GM12878 (cell line): Measurements from ENCODE around the gene RER1. TPM values are rescaled to one million over a fixed set of nuclear protein-coding genes. Genes with fewer than 3 reads are reported as not detected.

Experiments
- ATAC-seq: fragments of 200-7000 bp; cut with Tn5 transposase; 3 replicates; pipeline ENCODE4 v1.9.1; 2020; ENCODE audit warnings: mild to moderate bottlenecking, moderate library complexity
- BruUV-seq: library from RNA; stranded (reverse); fragments of 400-500 nt; replicated peaks from 2 replicates; lab custom pipeline; 2021; lab: Mats Ljungman, UMichigan
- CTCF ChIA-PET: fragments of 300-600 bp; sonication (Branson Sonifier 250); formaldehyde crosslinking; extraction: SDS; loops from one replicate; lab custom pipeline; 2021; ENCODE audit warnings: inconsistent platforms; lab: Yijun Ruan, JAX
- POLR2A ChIA-PET: fragments of 350-600 bp; formaldehyde crosslinking; extraction: SDS; loops from one replicate; lab custom pipeline; 2021; ENCODE audit warnings: inconsistent platforms; lab: Charles Lee
- RAD21 ChIA-PET: fragments of 300-600 bp; sonication (Branson Sonifier 250); formaldehyde crosslinking; loops from one replicate; lab custom pipeline; 2023; ENCODE audit warnings: antibody characterized with exemption; ENCODE audit not compliant: unreplicated experiment; lab: Charles Lee
- SMC1A ChIA-PET: fragments of 300-600 bp; sonication (Branson Sonifier 250); formaldehyde crosslinking; loops from one replicate; lab custom pipeline; 2023; ENCODE audit not compliant: unreplicated experiment, uncharacterized antibody; lab: Charles Lee
- DNase-seq: peaks from one replicate; pipeline ENCODE4 v3.0.0-alpha.2; 2011; ENCODE audit warnings: low read depth, low spot score
- FAIRE-seq: peaks from 3 replicates; lab custom pipeline; 2011; peaks lifted over from hg19 to GRCh38; lab: Jason Lieb, UNC
- H2AFZ ChIP-seq: 2 replicates; pipeline ENCODE4 v1.6.0; 2011; ENCODE audit warnings: low read depth, low read length, control low read depth; ENCODE audit not compliant: control insufficient read depth
- H3K27ac ChIP-seq: 2 replicates; pipeline ENCODE4 v1.5.1; 2011; ENCODE audit warnings: control low read depth; ENCODE audit not compliant: control insufficient read depth, insufficient read depth
- H3K27me3 ChIP-seq, 2 experiments: replicated peaks in 1 of 2; 2 replicates each; pipeline versions ENCODE4 v1.6.0 to v1.6.1; 2011; ENCODE audit warnings: low read length in 1 of 2; ENCODE audit not compliant: control insufficient read depth in 2 of 2, insufficient read depth in 2 of 2
- H3K36me3 ChIP-seq, 2 experiments: 2 replicates each; pipeline ENCODE4 v1.5.1; 2011; ENCODE audit warnings: low read length in 1 of 2; ENCODE audit not compliant: control insufficient read depth in 2 of 2, insufficient read depth in 2 of 2
- H3K4me1 ChIP-seq: 2 replicates; pipeline ENCODE4 v1.6.1; 2011; ENCODE audit warnings: mild to moderate bottlenecking, low read length, moderate library complexity, mixed read lengths; ENCODE audit not compliant: control insufficient read depth, insufficient read depth
- H3K4me2 ChIP-seq: 2 replicates; pipeline ENCODE4 v1.6.0; 2011; ENCODE audit warnings: control low read depth; ENCODE audit not compliant: control insufficient read depth, insufficient read depth
- H3K4me3 ChIP-seq: fragments of 200-600 bp; sonication (generic); 2 replicates; pipeline ENCODE4 v1.5.1; 2016
- H3K79me2 ChIP-seq: 2 replicates; pipeline ENCODE4 v1.6.0; 2011; ENCODE audit warnings: low read length; ENCODE audit not compliant: control insufficient read depth, insufficient read depth
- H3K9ac ChIP-seq: 2 replicates; pipeline ENCODE4 v1.8.0; 2011; ENCODE audit warnings: low read length, control low read depth, mixed read lengths; ENCODE audit not compliant: control insufficient read depth, insufficient read depth
- H3K9me3 ChIP-seq: replicated peaks from 3 replicates; pipeline ENCODE4 v1.5.1; 2011; ENCODE audit warnings: mild to moderate bottlenecking, low read length; ENCODE audit not compliant: control insufficient read depth, insufficient read depth
- H4K20me1 ChIP-seq: 2 replicates; pipeline ENCODE4 v1.6.0; 2011; ENCODE audit not compliant: control insufficient read depth, insufficient read depth
- CHD2 ChIP-seq: IDR thresholded peaks from 2 replicates; pipeline ENCODE4 v1.6.1; 2011; ENCODE audit warnings: low read depth, low read length, improper control_type of control experiment, borderline replicate concordance
- EP300 ChIP-seq, 2 experiments: fragments of 150-350 bp in 1 of 2; IDR thresholded peaks; 2 replicates each; pipeline ENCODE4 v1.6.1; 2011 to 2012; ENCODE audit warnings: low read depth in 2 of 2, low read length in 2 of 2, borderline replicate concordance in 1 of 2, improper control_type of control experiment in 1 of 2, inconsistent platforms in 1 of 2; ENCODE audit not compliant: control insufficient read depth in 1 of 2
- RELA ChIP-seq: fragments of 450-650 bp; IDR thresholded peaks from 2 replicates; pipeline ENCODE4 v1.8.0; 2014; ENCODE audit warnings: borderline replicate concordance; ENCODE audit not compliant: partially characterized antibody
- STAT3 ChIP-seq: IDR thresholded peaks from 2 replicates; pipeline ENCODE4 v1.6.1; 2011; ENCODE audit warnings: low read depth, low read length, improper control_type of control experiment
- WGBS: methylation state at CpG from one replicate; pipeline ENCODE4 v1.1.6; 2016; ENCODE audit warnings: low lambda C conversion rate; ENCODE audit not compliant: insufficient replicate concordance, insufficient coverage; ENCODE audit errors: missing lambda C conversion rate; 5-methylcytosine and 5-hydroxymethylcytosine counted together
- in situ Hi-C: fragments of 300-500 bp; cut with MboI; formaldehyde crosslinking; loops from 9 replicates; pipeline ENCODE4 v1.14.3; 2018; ENCODE audit warnings: mixed read lengths
- intact Hi-C: fragments of 100-400 bp; cut with micrococcal nuclease; formaldehyde crosslinking; loops from one replicate; pipeline ENCODE4 v1.14.2; 2022; ENCODE audit not compliant: unreplicated experiment
- polyA plus RNA-seq, 11 experiments: library from polyadenylated mRNA; depleted of rRNA in 4 of 11; unstranded in 6 of 11; stranded (reverse) in 5 of 11; fragments of >200 nt; fragmentation: Nextera tagmentation in 4 of 11; fragmentation: Illumina TruSeq in 1 of 11; extraction: Ambion mirVana in 4 of 11; extraction: Trizol in 1 of 11; gene quantifications; 1 replicate in 1 of 11; 2 replicates in 10 of 11; pipeline versions ENCODE4 v1.2.1 to v1.2.3, GENCODE V29; 2011 to 2016; ENCODE audit warnings: inconsistent platforms in 2 of 11, missing spikeins in 2 of 11, low read depth in 1 of 11
- total RNA-seq, 4 experiments: library from RNA; depleted of rRNA in 3 of 4; stranded (reverse); fragments of >200 nt in 3 of 4; fragmentation: Illumina TruSeq in 1 of 4; extraction: Trizol in 1 of 4; gene quantifications; 2 replicates each; pipeline versions ENCODE4 v1.2.1 to v1.2.3, GENCODE V29; 2013 to 2021
- TF ChIP-seq, protein P1 (sequence below): IDR thresholded peaks from 2 replicates; pipeline ENCODE4 v1.6.1; 2011; ENCODE audit warnings: mild to moderate bottlenecking, low read depth, low read length, moderate library complexity; ENCODE audit not compliant: insufficient replicate concordance

The RER1 gene
- total and polyA plus RNA-seq, 10 of the 15 experiments (the other 5 are each of a cell fraction or from before 2014, with no cell fraction given) = 29.2 to 274 (median 136) TPM

DNA sequence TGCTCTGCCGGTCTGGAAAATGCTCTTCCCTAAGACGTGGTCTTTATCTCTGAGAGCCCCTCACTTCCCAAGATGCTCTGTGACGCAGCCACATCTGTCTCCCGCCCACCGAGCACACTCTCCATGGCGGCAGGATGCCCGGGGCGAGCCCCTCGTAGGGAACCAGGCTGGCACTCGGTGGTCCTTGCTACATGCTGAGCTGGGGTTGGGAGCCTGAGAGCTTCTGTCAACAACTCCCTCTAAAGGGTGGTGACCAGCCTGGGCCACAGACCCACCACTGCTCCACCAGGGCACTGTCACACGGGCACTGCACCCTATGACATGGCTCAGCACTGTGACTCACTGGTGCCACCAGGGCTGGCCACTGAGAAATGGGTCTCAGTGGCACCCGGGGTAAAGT is 18.1 kb downstream of the RER1 start:
- H2AFZ ChIP-seq = no peak overlapping the region
- ATAC-seq (no peak), FAIRE-seq (no peak), DNase-seq (no peak)
- no peak overlapping the region for H3K4me2 ChIP-seq
- H3K79me2 ChIP-seq = peaks cover 20% of the 10 kb centered on the region
- intact Hi-C loops (no loop called here), in situ Hi-C loops (loop anchor here (5.0 to 10.0 kb wide), 3 partner anchors 138 to 1018 kb away; no protein-coding TSS in a partner anchor)
- H3K27me3 ChIP-seq = no peaks in the 10 kb centered on the region
- peaks cover 17% of the 10 kb centered on the region for H3K4me1 ChIP-seq
- H3K9me3 ChIP-seq = no peaks in the 10 kb centered on the region
- ChIA-PET POLR2A (interaction anchor here (1.2 kb wide), 1 partner anchor 18 kb away, joined by 4 read pairs; the partner anchor contains the start of genes MORN1 and RER1), SMC1A (no interaction called here), CTCF (no interaction called here), RAD21 (interaction anchor here (1.1 kb wide), 1 partner anchor 22 kb away, joined by 3 read pairs; no protein-coding TSS in a partner anchor)
- H3K27ac ChIP-seq = no peak overlapping the region
- no TSS peak for BruUV-seq
- TF ChIP-seq CHD2 = no peak
- no peak for TF ChIP-seq STAT3
- no peak for TF ChIP-seq EP300 (IDR thresholded peaks at IDR 0.05; ENCODE audit: borderline replicate concordance in 1 of 2, control insufficient read depth in 1 of 2, low read depth in 2 of 2, low read length in 2 of 2)
- TF ChIP-seq, protein P1, sequence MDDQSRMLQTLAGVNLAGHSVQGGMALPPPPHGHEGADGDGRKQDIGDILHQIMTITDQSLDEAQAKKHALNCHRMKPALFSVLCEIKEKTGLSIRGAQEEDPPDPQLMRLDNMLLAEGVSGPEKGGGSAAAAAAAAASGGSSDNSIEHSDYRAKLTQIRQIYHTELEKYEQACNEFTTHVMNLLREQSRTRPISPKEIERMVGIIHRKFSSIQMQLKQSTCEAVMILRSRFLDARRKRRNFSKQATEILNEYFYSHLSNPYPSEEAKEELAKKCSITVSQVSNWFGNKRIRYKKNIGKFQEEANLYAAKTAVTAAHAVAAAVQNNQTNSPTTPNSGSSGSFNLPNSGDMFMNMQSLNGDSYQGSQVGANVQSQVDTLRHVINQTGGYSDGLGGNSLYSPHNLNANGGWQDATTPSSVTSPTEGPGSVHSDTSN = no peak
- TF ChIP-seq RELA = no peak
- WGBS = 78% methylated on average over 12 of the region's 12 CpGs
- no peak overlapping the region for H3K9ac ChIP-seq
- H3K36me3 ChIP-seq = peaks cover 2 to 3% of the 10 kb centered on the region in 2 experiments; a peak in 3 of 4 replicates
- H3K4me3 ChIP-seq = no peak overlapping the region
- H4K20me1 ChIP-seq = no peaks in the 10 kb centered on the region
